GM21390 (cell line): ENCODE data around the gene CTPS1.

Experiments used
- ATAC-seq: cut with Tn5 transposase; IDR thresholded peaks from one replicate; pipeline ENCODE4 v1.9.1; 2021; ENCODE audit not compliant: unreplicated experiment

The CTPS1 gene

GRCh38 chr1:41022424-41022823 lies 42.9 kb downstream of the CTPS1 start:
- no peak for ATAC-seq

- ATAC-seq, result no peak
Measured at GRCh38 chr1:41023279-41023990, 43.9 kb downstream of the CTPS1 start.

GRCh38 chr1:41024953-41025352 lies 45.5 kb downstream of the CTPS1 start:
- ATAC-seq, result no peak

GRCh38 chr1:41025979-41026819 lies 46.7 kb downstream of the CTPS1 start:
- ATAC-seq, result no peak

DNA sequence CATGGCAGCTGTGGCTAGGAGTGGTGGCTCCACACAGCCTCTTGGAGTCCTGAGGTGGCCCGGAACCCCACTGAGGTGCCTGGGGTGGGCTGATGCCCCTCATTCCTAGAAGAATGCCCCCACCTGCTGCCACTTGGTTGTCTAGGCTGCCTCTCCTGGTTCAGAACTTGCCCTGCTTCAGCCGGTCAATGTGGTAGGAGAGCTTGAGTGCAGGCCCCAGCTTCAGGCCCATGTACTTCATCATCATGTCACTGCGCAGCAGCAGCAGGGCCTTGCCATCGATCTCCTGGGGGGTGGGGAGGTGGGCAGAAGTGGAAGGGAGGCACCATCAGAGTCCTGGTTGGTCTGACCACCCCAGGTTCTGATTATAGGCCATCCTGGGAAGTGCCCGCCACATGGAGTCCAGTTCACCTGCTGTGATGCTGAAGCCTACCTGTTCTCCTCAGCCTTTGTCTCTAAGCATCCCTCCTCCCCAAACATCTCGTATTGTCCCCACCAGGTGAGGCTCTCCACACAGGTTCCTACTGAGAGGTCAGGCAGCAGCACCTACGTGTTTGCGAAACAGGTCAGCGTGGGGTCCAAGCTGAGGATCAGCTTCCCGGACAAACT lies 48.6 kb downstream of the CTPS1 start:
- ATAC-seq, result no peak

- no peak for ATAC-seq
Measured at GRCh38 chr1:41030872-41031616, 51.5 kb downstream of the CTPS1 start.

DNA sequence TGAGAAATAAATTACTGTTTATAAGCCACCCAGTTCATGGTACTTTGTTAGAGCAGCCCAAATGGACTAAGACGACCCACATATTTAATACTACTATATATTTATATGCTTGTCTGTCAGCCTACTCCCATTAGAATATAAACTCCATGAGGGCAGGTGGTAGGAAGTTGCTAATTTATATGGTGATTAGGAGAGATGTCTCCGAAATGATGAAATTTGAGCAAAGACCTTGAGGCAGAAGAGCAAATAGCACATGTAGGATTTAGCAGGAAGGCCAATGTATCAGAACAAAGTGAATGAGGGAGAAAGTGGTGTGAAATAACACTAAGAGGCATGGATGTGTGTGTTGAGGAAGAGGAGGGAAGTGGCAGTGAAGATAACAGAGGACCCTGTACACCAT lies 52.7 kb downstream of the CTPS1 start:
- ATAC-seq, result no peak

DNA sequence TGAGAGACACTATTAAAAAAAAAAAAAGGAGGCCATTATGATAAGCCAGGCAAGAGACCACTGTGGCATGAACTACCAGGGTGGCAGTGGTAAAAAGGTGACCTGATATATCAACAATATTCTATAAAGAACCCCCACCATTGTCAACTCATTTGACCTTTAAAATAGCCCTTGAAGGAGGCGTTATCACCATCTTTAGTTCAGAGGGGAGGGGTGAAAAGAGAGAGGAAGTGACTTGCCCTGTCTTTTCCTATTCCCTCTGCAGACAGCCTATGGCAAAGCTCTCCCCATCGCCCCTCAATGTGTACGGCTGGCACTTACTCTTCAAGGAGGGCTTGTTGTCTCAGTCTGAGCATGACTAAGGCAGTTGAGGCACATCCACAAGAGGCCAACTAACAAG lies 53.8 kb downstream of the CTPS1 start:
- no peak for ATAC-seq

DNA sequence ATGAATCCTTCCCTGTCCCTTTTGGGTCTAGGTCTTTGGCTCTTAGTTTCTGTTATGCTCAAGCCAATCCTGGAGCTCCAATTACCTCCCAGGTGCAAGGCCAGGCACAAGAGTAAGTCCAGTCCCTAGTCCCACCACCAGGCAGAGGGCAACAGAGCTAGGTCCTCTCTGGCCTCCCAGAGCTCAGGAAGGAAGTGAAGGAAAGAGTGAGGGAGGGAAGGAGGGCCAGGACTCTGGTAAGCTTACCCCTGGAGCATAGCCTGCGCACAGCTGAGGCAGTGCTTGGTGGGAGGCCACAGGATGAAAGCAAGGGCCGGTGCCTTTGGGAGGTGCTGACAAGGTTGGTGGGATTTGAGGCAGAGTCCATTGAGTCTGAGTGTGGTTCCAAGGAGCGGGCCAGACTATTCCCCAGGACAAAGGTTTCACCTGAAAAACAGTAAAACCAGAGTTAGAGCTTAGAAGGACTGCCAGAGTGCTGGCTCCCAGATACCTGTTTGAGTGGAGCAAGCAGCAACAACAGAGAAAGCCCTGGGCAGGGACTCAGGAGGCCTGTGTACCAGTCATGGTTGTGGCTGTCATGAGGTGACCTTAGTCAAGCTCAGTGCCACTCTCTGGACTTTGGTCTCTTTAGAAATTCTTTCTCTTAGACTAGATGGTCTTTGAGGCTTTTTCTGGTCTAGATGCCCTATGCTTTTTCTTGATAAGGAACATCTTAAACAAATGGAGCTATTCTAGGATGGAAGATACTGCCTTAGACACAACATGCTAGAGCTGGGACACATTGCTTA lies 57.8 kb downstream of the CTPS1 start:
- ATAC-seq, result no peak

- ATAC-seq, result no peak
Measured at GRCh38 chr1:41038110-41038509, 58.6 kb downstream of the CTPS1 start.

GRCh38 chr1:41041614-41042270 lies 62.2 kb downstream of the CTPS1 start:
- no peak for ATAC-seq

- ATAC-seq, result no peak
Measured at GRCh38 chr1:41044187-41044586, 64.7 kb downstream of the CTPS1 start.

DNA sequence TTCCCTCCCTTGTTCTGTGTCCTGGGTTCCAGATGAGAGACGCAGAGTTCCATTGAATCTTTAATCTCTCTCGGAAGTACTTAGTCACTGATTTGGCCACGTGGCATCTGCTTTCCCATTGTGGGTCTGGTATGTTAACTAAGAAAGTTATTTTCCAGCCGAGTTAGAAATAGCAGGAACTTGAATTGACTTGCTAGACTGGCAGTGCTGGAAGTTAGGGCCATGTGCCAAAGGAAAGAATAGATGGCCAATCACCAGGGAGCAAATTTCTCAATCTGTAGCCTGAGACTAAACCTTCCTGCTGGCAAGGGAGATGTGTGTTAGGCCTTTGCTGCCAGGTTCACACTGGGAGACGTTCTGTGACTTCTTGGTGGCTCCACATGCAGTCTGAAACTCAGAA lies 66.2 kb downstream of the CTPS1 start:
- no peak for ATAC-seq

GRCh38 chr1:41046347-41046775 lies 66.9 kb downstream of the CTPS1 start:
- ATAC-seq, result no peak

- no peak for ATAC-seq
Measured at GRCh38 chr1:41048540-41048939, 69.0 kb downstream of the CTPS1 start.

DNA sequence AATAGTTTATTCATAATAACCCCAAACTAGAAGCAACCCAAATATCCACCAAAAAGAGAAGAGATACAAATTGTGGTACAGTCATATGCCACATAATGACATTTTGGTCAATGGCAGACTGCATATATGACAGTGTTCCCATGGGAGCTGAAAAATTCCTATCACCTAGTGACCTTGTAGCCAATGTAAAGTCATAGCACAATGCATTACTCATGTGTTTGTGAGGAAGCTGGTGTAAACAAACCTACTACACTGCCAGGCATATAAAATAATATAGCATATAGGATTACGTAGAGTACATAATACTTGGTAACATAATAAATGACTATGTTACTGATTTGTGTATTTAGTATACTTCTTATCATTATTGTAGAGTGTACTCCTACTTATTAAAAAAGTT lies 71.5 kb downstream of the CTPS1 start:
- ATAC-seq, result no peak

- no peak for ATAC-seq
Measured at GRCh38 chr1:41053316-41053715, 73.8 kb downstream of the CTPS1 start.

DNA sequence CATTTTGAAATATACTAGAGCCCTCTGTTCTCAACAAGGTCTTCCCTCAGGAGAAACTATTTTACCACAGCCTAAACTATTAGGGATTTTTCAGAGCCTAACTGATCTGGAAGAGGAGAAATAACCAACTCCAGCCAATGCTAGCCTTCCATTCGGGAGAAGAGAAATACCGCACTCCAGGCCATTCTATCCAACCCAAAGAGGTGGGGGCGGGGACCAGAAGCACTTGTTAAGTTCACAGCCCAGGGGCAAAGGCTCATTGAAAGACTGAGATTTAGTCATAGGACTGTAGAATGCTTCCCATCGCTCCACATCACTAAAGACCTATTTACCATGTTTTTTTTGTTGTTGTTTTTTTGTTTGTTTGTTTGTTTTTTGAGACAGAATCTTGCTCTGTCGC lies 77.4 kb downstream of the CTPS1 start:
- no peak for ATAC-seq
